ENCODE measurements around the gene TRIO. TPM values are rescaled to one million over a fixed set of nuclear protein-coding genes. Genes with fewer than 3 reads are reported as not detected.

Gene TRIO
- total RNA-seq, 1 donor from 2014 or later = 71.6 TPM

- FAIRE-seq (no peak), DNase-seq (ENCODE audit: low read depth) (no peak)
- no peaks in the 10 kb centered on the region for H3K27me3 ChIP-seq (ENCODE audit: control insufficient read depth, insufficient read depth, low read length)
Measured at GRCh38 chr5:14510880-14511279, 367.7 kb downstream of the TRIO start.

GRCh38 chr5:14512574-14512973 lies 369.4 kb downstream of the TRIO start:
- TF ChIP-seq CTCF (IDR thresholded peaks at IDR 0.05; ENCODE audit: insufficient read depth, low read length, severe bottlenecking) = no peak
- DNase-seq (ENCODE audit: low read depth) (no peak), FAIRE-seq (no peak)

More at GRCh38 chr5:14510880-14511279, 367.7 kb downstream of the TRIO start:
- Histone ChIP-seq H3K36me3 (ENCODE audit: control insufficient read depth, insufficient read depth, low read length) (peaks cover 1% of the 10 kb centered on the region), H3K4me3 (ENCODE audit: low read depth, low read length) (no peak overlapping the region)
- no peak for TF ChIP-seq CTCF (IDR thresholded peaks at IDR 0.05; ENCODE audit: insufficient read depth, low read length, severe bottlenecking)

GRCh38 chr5:14513266-14513665 lies 370.1 kb downstream of the TRIO start:
- Histone ChIP-seq H3K36me3 (ENCODE audit: control insufficient read depth, insufficient read depth, low read length) (no peaks in the 10 kb centered on the region), H3K27me3 (ENCODE audit: control insufficient read depth, insufficient read depth, low read length) (no peaks in the 10 kb centered on the region), H3K4me3 (ENCODE audit: low read depth, low read length) (no peak overlapping the region)
- FAIRE-seq (no peak), DNase-seq (ENCODE audit: low read depth) (no peak)
- TF ChIP-seq CTCF (IDR thresholded peaks at IDR 0.05; ENCODE audit: insufficient read depth, low read length, severe bottlenecking) = no peak

More at GRCh38 chr5:14512574-14512973, 369.4 kb downstream of the TRIO start:
- H3K36me3 ChIP-seq (ENCODE audit: control insufficient read depth, insufficient read depth, low read length) = no peaks in the 10 kb centered on the region
- H3K4me3 ChIP-seq (ENCODE audit: low read depth, low read length) = no peak overlapping the region
- no peaks in the 10 kb centered on the region for H3K27me3 ChIP-seq (ENCODE audit: control insufficient read depth, insufficient read depth, low read length)

- no peaks in the 10 kb centered on the region for H3K27me3 ChIP-seq (ENCODE audit: control insufficient read depth, insufficient read depth, low read length)
- FAIRE-seq (no peak), DNase-seq (ENCODE audit: low read depth) (no peak)
- no peaks in the 10 kb centered on the region for H3K36me3 ChIP-seq (ENCODE audit: control insufficient read depth, insufficient read depth, low read length)
- H3K4me3 ChIP-seq (ENCODE audit: low read depth, low read length) = no peak overlapping the region
- no peak for TF ChIP-seq CTCF (IDR thresholded peaks at IDR 0.05; ENCODE audit: insufficient read depth, low read length, severe bottlenecking)
Measured at GRCh38 chr5:14516901-14517300, 373.8 kb downstream of the TRIO start.

- FAIRE-seq = no peak
- no peak for TF ChIP-seq CTCF (IDR thresholded peaks at IDR 0.05; ENCODE audit: insufficient read depth, low read length, severe bottlenecking)
Measured at GRCh38 chr5:14518638-14519037, 375.5 kb downstream of the TRIO start.

GRCh38 chr5:14521748-14522147 lies 378.6 kb downstream of the TRIO start:
- no peaks in the 10 kb centered on the region for H3K27me3 ChIP-seq (ENCODE audit: control insufficient read depth, insufficient read depth, low read length)
- TF ChIP-seq CTCF (IDR thresholded peaks at IDR 0.05; ENCODE audit: insufficient read depth, low read length, severe bottlenecking) = no peak
- no peak overlapping the region for H3K4me3 ChIP-seq (ENCODE audit: low read depth, low read length)
- H3K36me3 ChIP-seq (ENCODE audit: control insufficient read depth, insufficient read depth, low read length) = no peaks in the 10 kb centered on the region
- no peak for DNase-seq (ENCODE audit: low read depth)
- FAIRE-seq = no peak

More at GRCh38 chr5:14518638-14519037, 375.5 kb downstream of the TRIO start:
- DNase-seq (ENCODE audit: low read depth) = no peak
- H3K4me3 ChIP-seq (ENCODE audit: low read depth, low read length) = no peak overlapping the region
- H3K27me3 ChIP-seq (ENCODE audit: control insufficient read depth, insufficient read depth, low read length) = no peaks in the 10 kb centered on the region
- no peaks in the 10 kb centered on the region for H3K36me3 ChIP-seq (ENCODE audit: control insufficient read depth, insufficient read depth, low read length)
